ENCODE measurements around the gene EXOC2. TPM values are rescaled to one million over a fixed set of nuclear protein-coding genes. Genes with fewer than 3 reads are reported as not detected.

EXOC2 gene
- total RNA-seq, 1 donor from 2014 or later, result 46.5 TPM

- H3K4me1 Mint-ChIP-seq, result peaks cover 15% of the 10 kb centered on the region
- no peak for TF ChIP-seq CTCF (IDR thresholded peaks at IDR 0.05)
- TF ChIP-seq EZH2 (IDR thresholded peaks at IDR 0.05), result no peak
- TF ChIP-seq EZH2phosphoT487 (IDR thresholded peaks at IDR 0.05), result no peak
Measured at GRCh38 chr6:487956-488355, 205.0 kb downstream of the EXOC2 start.

GRCh38 chr6:485655-486170 lies 207.2 kb downstream of the EXOC2 start:
- Histone ChIP-seq H3K79me2 (ENCODE audit: low read depth) (no peaks in the 10 kb centered on the region), H3K9me3 (ENCODE audit: low read depth) (no peaks in the 10 kb centered on the region), H2AFZ (replicated peaks) (no peak overlapping the region), H3K4me2 (no peak overlapping the region), H3K4me3 (no peak overlapping the region), H3K4me1 (no peaks in the 10 kb centered on the region), H4K20me1 (ENCODE audit: low read depth) (no peaks in the 10 kb centered on the region), H3K36me3 (peaks cover 5% of the 10 kb centered on the region), H3K27me3 (no peaks in the 10 kb centered on the region), H3F3A (ENCODE audit: low read depth) (no peaks in the 10 kb centered on the region), H3K27ac (no peak overlapping the region), H3K9ac (no peak overlapping the region)
- Mint-ChIP-seq H3K36me3 (peaks cover 25% of the 10 kb centered on the region), H3K27me3 (ENCODE audit: insufficient read depth, low read depth) (no peaks in the 10 kb centered on the region), H3K9me3 (peaks cover 1% of the 10 kb centered on the region), H3K4me3 (no peak overlapping the region), H3K27ac (no peak overlapping the region), H3K4me1 (peaks cover 15% of the 10 kb centered on the region)
- DNase-seq (ENCODE audit: low spot score), result no peak
- TF ChIP-seq CTCF (IDR thresholded peaks at IDR 0.05) (no peak), EZH2phosphoT487 (IDR thresholded peaks at IDR 0.05) (no peak), EZH2 (IDR thresholded peaks at IDR 0.05) (no peak)

More at GRCh38 chr6:487956-488355, 205.0 kb downstream of the EXOC2 start:
- no peaks in the 10 kb centered on the region for H4K20me1 ChIP-seq (ENCODE audit: low read depth)
- peaks cover 6% of the 10 kb centered on the region for H3K9me3 Mint-ChIP-seq
- H3F3A ChIP-seq (ENCODE audit: low read depth), result no peaks in the 10 kb centered on the region
- no peaks in the 10 kb centered on the region for H3K79me2 ChIP-seq (ENCODE audit: low read depth)
- no peak overlapping the region for H3K9ac ChIP-seq
- H3K4me3 ChIP-seq, result no peak overlapping the region
- no peaks in the 10 kb centered on the region for H3K4me1 ChIP-seq
- H3K27me3 Mint-ChIP-seq (ENCODE audit: insufficient read depth, low read depth), result no peaks in the 10 kb centered on the region
- DNase-seq (ENCODE audit: low spot score), result no peak
- no peak overlapping the region for H3K27ac Mint-ChIP-seq
- no peak overlapping the region for H3K4me3 Mint-ChIP-seq
- H3K27me3 ChIP-seq, result no peaks in the 10 kb centered on the region
- H3K9me3 ChIP-seq (ENCODE audit: low read depth), result no peaks in the 10 kb centered on the region
- no peak overlapping the region for H2AFZ ChIP-seq (replicated peaks)
- H3K36me3 Mint-ChIP-seq, result peaks cover 31% of the 10 kb centered on the region
- H3K36me3 ChIP-seq, result peaks cover 5% of the 10 kb centered on the region
- no peak overlapping the region for H3K27ac ChIP-seq
- no peak overlapping the region for H3K4me2 ChIP-seq

- no peaks in the 10 kb centered on the region for H3K27me3 Mint-ChIP-seq (ENCODE audit: insufficient read depth, low read depth)
- H4K20me1 ChIP-seq (ENCODE audit: low read depth), result no peaks in the 10 kb centered on the region
- TF ChIP-seq CTCF (IDR thresholded peaks at IDR 0.05) (no peak), EZH2 (IDR thresholded peaks at IDR 0.05) (no peak), EZH2phosphoT487 (IDR thresholded peaks at IDR 0.05) (no peak)
- H3K4me3 Mint-ChIP-seq, result no peak overlapping the region
- H3F3A ChIP-seq (ENCODE audit: low read depth), result no peaks in the 10 kb centered on the region
- peaks cover 15% of the 10 kb centered on the region for H3K4me1 Mint-ChIP-seq
- DNase-seq (ENCODE audit: low spot score), result no peak
- no peaks in the 10 kb centered on the region for H3K79me2 ChIP-seq (ENCODE audit: low read depth)
- no peaks in the 10 kb centered on the region for H3K27me3 ChIP-seq
- no peak overlapping the region for H3K27ac ChIP-seq
- no peaks in the 10 kb centered on the region for H3K9me3 ChIP-seq (ENCODE audit: low read depth)
- H3K27ac Mint-ChIP-seq, result peak overlapping the region; percentile 35
- H3K9ac ChIP-seq, result no peak overlapping the region
- no peak overlapping the region for H3K4me3 ChIP-seq
- H3K36me3 Mint-ChIP-seq, result peaks cover 25% of the 10 kb centered on the region
- H3K4me1 ChIP-seq, result no peaks in the 10 kb centered on the region
- H2AFZ ChIP-seq (replicated peaks), result no peak overlapping the region
- H3K36me3 ChIP-seq, result peaks cover 5% of the 10 kb centered on the region
- peaks cover 1% of the 10 kb centered on the region for H3K9me3 Mint-ChIP-seq
- H3K4me2 ChIP-seq, result no peak overlapping the region
Measured at GRCh38 chr6:484746-485145, 208.2 kb downstream of the EXOC2 start.
